ENCODE results near the gene CDIP1. TPM values are rescaled to one million over a fixed set of nuclear protein-coding genes. Genes with fewer than 3 reads are reported as not detected.

CDIP1 gene
- total RNA-seq, 1 experiment from 2014 or later = 9.7 TPM

- DNase-seq (ENCODE audit: low read depth) = no peak
Measured at GRCh38 chr16:4491898-4492297, 46.7 kb downstream of the CDIP1 start.

DNA sequence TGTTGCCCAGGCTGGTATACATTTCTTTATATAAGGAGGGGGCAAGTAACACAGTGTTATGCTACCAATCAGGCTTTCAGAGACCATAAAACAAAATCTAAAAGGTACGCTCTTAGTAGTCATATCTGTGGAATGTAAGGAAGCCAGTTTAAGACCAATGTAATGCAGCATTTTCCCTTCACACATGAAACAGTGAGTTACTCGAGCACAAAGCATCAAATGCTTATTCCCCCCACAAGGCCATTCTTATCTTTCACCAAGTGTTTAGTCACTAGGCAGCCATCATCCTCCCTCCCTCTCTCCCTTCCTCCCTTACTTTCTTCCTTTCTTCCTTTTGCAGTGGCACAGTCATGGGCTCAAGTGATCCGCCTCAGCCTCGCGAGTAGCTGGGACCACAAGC lies 49.5 kb downstream of the CDIP1 start:
- DNase-seq (ENCODE audit: low read depth) = peak; percentile 53

- no peak for DNase-seq (ENCODE audit: low read depth)
Measured at GRCh38 chr16:4488499-4488967, 50.0 kb downstream of the CDIP1 start.

- no peak for DNase-seq (ENCODE audit: low read depth)
Measured at GRCh38 chr16:4487955-4488498, 50.5 kb downstream of the CDIP1 start.

DNA sequence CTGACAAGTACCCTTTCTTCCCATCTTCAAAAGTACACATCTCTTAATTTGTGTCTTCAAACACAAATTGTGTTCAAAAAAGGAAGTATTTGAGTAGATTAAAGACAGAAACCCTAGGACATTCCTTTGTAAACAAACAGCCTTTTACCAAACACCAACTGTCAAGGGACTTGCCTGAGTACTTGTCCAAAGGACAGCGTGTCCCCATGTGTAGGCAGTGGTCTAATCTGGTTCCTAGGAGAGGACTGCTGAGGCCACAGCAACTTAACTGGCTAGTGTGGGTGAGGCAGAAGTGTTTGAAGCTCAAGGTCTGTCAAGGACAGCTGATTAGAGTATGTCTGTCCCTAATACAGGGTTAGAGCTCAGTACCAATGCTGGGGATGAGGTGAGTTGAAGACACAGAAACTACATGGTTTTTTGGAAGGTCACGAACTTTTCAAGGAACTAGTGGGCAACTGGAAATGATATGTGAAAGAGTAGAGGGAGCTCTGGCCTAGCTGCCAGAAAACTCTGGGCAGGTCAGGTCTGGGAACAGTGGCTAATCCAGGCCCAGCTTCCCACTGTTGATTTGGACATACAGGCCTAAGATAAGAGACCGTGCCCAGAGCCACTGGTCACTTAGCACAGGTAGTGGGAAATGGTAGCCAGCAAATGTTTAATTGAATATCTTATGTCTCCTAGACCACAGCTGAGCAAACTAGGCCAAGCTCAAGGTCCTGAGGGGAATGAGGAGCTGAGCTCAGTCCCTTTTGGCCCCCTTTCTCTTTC lies 52.3 kb downstream of the CDIP1 start:
- no peak for DNase-seq (ENCODE audit: low read depth)

- no peak for DNase-seq (ENCODE audit: low read depth)
Measured at GRCh38 chr16:4481963-4482362, 56.6 kb downstream of the CDIP1 start.

DNA sequence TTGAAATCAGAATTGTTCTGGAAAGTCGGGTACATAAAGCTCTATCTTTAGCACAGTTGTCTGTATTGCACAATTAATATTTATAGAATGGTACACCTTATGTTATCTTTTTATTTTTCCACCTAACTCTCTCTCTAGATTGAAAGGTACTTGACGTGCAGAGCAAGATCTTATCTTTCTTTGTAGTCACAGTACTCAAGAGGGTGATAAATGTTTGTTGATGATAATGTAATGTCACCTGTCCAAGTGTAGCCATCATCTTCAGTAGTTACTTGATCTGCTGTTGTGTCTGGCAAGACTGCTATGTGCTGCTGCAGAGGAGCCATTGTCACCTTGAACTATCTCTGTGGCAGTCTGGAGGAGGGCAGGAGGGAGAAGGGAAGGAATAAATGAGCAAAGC lies 57.0 kb downstream of the CDIP1 start:
- no peak for DNase-seq (ENCODE audit: low read depth)

- peak; percentile 57 for DNase-seq (ENCODE audit: low read depth)
Measured at GRCh38 chr16:4477966-4478365, 60.6 kb downstream of the CDIP1 start.

- DNase-seq (ENCODE audit: low read depth) = peak; percentile 95
Measured at GRCh38 chr16:4475880-4476788, 62.4 kb downstream of the CDIP1 start, which contains the start of gene HMOX2. Gene HMOX2, plus strand, starts transcription at chr16:4476398. Its CDS starts 29,127 bp downstream, at chr16:4505525.

- peak; percentile 89 for DNase-seq (ENCODE audit: low read depth)
Measured at GRCh38 chr16:4474192-4474961, 64.2 kb downstream of the CDIP1 start, which contains the start of gene NMRAL1. Gene NMRAL1, minus strand, starts transcription at chr16:4474625. Its CDS starts 493 bp downstream, at chr16:4474132.

GRCh38 chr16:4472880-4473279 lies 65.7 kb downstream of the CDIP1 start:
- DNase-seq (ENCODE audit: low read depth) = no peak

DNA sequence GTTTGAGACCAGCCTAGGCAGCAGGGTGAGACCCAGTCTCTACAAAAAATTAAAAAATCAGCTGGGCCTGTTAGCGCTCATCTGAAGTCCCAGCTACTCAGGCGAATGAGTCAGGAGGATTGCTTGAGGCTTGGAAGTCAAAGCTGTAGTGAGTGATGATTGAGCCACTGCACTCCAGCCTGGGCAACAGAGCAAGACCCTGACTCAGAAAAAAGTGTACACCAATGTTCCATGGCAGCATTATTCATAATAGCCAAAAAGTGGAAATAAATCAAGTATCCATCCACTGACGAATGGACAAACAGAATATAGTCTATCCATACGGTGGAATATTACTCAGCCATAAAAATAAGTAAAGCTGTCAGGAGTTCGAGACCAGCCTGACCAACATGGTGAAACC lies 66.7 kb downstream of the CDIP1 start:
- no peak for DNase-seq (ENCODE audit: low read depth)

DNA sequence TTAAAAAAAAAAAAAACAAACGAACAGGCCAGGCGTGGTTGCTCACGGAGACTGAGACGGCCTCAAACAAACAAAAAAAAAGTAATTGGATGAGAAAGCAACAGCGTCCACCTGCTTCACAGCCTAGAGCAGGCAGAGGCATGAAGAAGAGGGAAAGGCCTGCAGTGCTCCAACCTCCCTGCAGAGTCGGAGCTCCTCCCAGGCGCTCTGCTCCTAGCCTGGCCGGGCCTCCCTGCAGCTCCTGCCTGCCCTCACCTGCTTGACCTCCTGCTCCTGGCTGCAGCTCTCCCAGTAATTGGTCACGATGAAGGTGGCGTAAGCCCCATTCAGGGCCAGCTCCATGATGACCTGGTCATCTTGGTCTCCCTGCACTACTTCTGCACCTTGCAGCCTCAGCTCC lies 69.6 kb downstream of the CDIP1 start:
- no peak for DNase-seq (ENCODE audit: low read depth)

DNA sequence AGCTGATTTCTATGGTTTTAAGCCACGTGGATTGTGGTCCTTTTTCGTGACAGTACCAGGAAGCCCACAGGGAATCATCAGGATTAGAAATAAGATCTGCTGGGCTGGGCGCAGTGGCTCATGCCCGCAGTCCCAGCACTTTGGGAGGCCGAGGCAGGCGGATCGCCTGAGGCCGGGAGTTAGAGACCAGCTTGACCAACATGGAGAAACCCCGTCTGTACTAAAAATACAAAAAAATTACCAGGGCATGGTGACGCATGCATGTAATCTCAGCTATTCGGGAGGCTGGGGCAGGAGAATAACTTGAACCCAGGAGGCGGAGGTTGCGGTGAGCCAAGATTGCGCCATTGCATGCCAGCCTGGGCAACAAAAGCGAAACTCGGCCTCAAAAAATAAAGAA lies 70.7 kb downstream of the CDIP1 start:
- DNase-seq (ENCODE audit: low read depth) = no peak

GRCh38 chr16:4465977-4466779 lies 72.4 kb downstream of the CDIP1 start:
- no peak for DNase-seq (ENCODE audit: low read depth)

DNA sequence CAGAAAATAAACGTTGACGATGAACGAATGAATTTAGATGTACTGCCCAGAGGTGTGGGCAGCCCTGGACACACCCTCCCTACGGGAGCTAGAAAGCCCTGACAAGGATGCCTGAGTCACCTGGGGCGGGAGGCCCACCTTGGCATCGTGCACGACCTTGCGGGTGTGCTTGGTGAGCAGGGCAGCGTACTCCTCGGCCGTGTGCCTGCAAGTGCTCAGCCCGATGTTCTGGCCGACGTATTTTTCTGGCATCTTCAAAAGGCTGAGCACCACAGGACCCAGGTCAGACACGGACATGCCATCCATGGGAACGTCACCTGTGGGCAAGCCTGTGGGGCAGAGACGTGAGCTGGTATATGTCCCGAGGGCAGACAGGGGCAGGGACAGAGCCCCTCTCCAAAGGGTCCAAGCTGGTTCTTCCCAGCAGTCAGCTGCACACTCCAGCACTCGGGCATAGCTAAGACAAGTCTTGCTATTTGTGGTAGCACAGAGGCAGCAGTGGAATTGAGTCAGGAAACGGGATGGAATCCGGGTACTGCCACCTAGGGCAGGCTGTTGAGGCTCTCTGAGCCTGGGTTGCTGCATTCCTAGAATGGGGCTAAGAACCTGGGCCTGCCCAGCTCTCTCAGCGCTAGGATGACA lies 74.9 kb downstream of the CDIP1 start:
- no peak for DNase-seq (ENCODE audit: low read depth)

- no peak for DNase-seq (ENCODE audit: low read depth)
Measured at GRCh38 chr16:4461250-4462085, 77.1 kb downstream of the CDIP1 start.

DNA sequence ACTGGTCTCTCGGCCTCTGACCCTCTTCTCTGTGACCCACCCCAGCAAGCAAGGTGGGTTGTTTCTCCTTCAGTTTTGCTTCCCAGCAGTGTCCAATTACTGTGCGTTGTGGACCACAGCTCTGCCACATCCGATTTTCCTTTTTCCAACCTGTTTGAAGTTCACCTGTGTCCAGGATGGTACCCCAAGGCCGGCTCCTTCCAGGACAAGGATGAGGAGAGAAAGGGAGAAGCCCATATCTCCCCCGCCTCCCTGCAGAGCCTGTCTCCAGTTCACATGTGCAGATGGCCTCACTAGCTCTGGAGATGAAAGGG lies 77.7 kb downstream of the CDIP1 start:
- no peak for DNase-seq (ENCODE audit: low read depth)
